Measurements from ENCODE around the gene FAU. TPM values are rescaled to one million over a fixed set of nuclear protein-coding genes. Genes with fewer than 3 reads are reported as not detected.

The FAU gene
- total RNA-seq, 1 experiment from 2014 or later, result 1,073 TPM

DNA sequence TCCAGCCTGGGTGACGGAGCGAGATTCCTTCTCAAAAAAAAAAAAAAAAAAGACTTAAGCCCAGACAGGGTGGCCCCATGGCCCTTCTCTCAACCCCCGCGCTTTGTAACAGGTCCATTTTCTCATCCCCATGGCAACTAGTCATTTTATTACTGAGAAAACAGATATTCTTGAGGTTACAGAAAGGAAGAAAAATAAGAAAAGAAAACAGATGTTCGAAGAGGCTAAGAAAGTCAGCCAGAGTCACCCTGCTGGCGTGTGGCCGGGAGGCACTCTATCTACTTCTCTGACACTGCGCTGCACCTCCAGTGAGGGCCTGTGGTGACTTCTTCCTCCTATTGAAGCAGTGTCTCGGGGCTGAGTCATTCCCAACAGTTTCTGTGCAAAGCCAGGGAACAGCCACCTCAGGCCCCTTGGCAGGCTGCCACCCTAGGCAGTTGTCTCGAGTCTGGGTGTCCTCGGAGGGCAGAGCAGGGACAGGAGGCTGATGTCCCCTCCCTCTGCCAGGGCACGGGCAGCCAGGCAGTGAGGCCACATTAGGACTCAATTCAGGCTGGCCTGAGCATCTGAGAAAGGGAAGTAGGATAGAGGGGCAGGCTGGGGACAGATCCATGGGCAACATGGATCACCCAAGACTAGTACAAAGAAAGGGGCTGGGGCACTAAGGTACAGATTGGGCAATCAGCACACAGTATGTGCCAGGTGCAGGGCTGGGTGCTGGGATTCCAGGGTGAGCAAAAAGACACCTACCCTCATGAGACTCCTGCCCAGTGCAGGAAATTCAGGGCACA, 28.8 kb upstream of the FAU start:
- POLR2A ChIA-PET, result interaction anchor here (1.1 kb wide), 1 partner anchor 29 kb away, joined by 3 read pairs; the partner anchor contains the start of genes FAU and MRPL49
- Histone ChIP-seq H3K4me2 (ENCODE audit: low read length) (peak overlapping the region; percentile 74), H4K20me1 (ENCODE audit: insufficient read depth) (no peaks in the 10 kb centered on the region), H3K27me3 (ENCODE audit: insufficient read depth, low read length) (no peaks in the 10 kb centered on the region), H3K9me3 (ENCODE audit: control insufficient read depth in 1 of 2, insufficient read depth in 1 of 2, low read depth in 1 of 2, low read length in 2 of 2) (peaks cover 0 to 7% of the 10 kb centered on the region in 2 experiments; a peak in 1 of 4 replicates), H3K9ac (ENCODE audit: low read length) (peak overlapping the region; percentile 50), H3K4me3 (replicated peaks in 1 of 2; ENCODE audit: low read depth in 1 of 2, low read length in 2 of 2) (peak overlapping the region; percentile 20 to 29; a peak in 3 of 4 replicates), H3K9me2 (ENCODE audit: insufficient read depth) (no peaks in the 10 kb centered on the region), H3K79me2 (ENCODE audit: insufficient read depth, low read length) (no peaks in the 10 kb centered on the region), H3K36me3 (ENCODE audit: control insufficient read depth in 1 of 2, insufficient read depth in 2 of 2, low read length in 2 of 2) (no peaks in the 10 kb centered on the region), H2AFZ (ENCODE audit: low read depth, low read length, poor library complexity, severe bottlenecking) (peak overlapping the region; percentile 9), H3K27ac (ENCODE audit: low read depth, low read length) (peak overlapping the region; percentile 89), H3K4me1 (ENCODE audit: control insufficient read depth in 1 of 2, insufficient read depth in 2 of 2, low read length in 2 of 2) (peaks cover 15 to 29% of the 10 kb centered on the region in 2 experiments)
- BruUV-seq (replicated peaks), result no TSS peak
- RAD21 ChIA-PET (ENCODE audit: low non-redundant PET in 1 of 2, low total read pairs in 2 of 2, uncharacterized antibody in 2 of 2, unreplicated experiment in 2 of 2), result no interaction called here
- intact Hi-C loops (cut with micrococcal nuclease), result no loop called here
- CTCF ChIA-PET, result no interaction called here
- ATAC-seq (peak; percentile 97), DNase-seq (ENCODE audit: low read depth, low spot score) (peak; percentile 90)
- TF ChIP-seq CBX3 (IDR thresholded peaks at IDR 0.05; ENCODE audit: low read depth) (peak; percentile 94), TCF7L2 (IDR thresholded peaks at IDR 0.05; ENCODE audit: borderline replicate concordance, extremely low read depth, insufficient read depth, insufficient read length) (peak; percentile 25), ELF1 (IDR thresholded peaks at IDR 0.05; ENCODE audit: borderline replicate concordance, low read depth) (no peak), ZBTB33 (IDR thresholded peaks at IDR 0.05; ENCODE audit: extremely low read depth, insufficient replicate concordance, low read length) (peak; percentile 68), ZNF274 (IDR thresholded peaks at IDR 0.05; ENCODE audit: low read depth, low read length) (no peak), CTCF (IDR thresholded peaks at IDR 0.05 in 2 of 3, conservative IDR thresholded peaks at IDR 0.05 in 1 of 3; ENCODE audit: borderline replicate concordance in 1 of 3, insufficient read depth in 1 of 3, low read depth in 2 of 3, low read length in 2 of 3) (no peak), RAD21 (IDR thresholded peaks at IDR 0.05; ENCODE audit: low read depth) (no peak), SP1 (IDR thresholded peaks at IDR 0.05; ENCODE audit: low read depth) (peak; percentile 87), ATF3 (IDR thresholded peaks at IDR 0.05) (no peak), ZFX (IDR thresholded peaks at IDR 0.05) (peak; percentile 21; the same call in 1 of the 2 replicates), EGR1 (IDR thresholded peaks at IDR 0.05; ENCODE audit: low read depth) (no peak), POLR2A (IDR thresholded peaks at IDR 0.05; ENCODE audit: borderline replicate concordance, extremely low read depth, insufficient read depth, insufficient read length) (peak; percentile 33), EZH2 (IDR thresholded peaks at IDR 0.05) (no peak), POLR2AphosphoS5 (IDR thresholded peaks at IDR 0.05; ENCODE audit: low read depth, low read length) (peak; percentile 87), SRF (IDR thresholded peaks at IDR 0.05; ENCODE audit: low read depth) (no peak), YY1 (IDR thresholded peaks at IDR 0.05; ENCODE audit: extremely low read depth, insufficient replicate concordance, low read depth, low read length) (peak; percentile 59), FOSL1 (IDR thresholded peaks at IDR 0.05; ENCODE audit: low read depth) (peak; percentile 80; the same call in 1 of the 2 replicates), CEBPB (IDR thresholded peaks at IDR 0.05; ENCODE audit: low read depth) (peak; percentile 79)
- TF ChIP-seq, protein P1, sequence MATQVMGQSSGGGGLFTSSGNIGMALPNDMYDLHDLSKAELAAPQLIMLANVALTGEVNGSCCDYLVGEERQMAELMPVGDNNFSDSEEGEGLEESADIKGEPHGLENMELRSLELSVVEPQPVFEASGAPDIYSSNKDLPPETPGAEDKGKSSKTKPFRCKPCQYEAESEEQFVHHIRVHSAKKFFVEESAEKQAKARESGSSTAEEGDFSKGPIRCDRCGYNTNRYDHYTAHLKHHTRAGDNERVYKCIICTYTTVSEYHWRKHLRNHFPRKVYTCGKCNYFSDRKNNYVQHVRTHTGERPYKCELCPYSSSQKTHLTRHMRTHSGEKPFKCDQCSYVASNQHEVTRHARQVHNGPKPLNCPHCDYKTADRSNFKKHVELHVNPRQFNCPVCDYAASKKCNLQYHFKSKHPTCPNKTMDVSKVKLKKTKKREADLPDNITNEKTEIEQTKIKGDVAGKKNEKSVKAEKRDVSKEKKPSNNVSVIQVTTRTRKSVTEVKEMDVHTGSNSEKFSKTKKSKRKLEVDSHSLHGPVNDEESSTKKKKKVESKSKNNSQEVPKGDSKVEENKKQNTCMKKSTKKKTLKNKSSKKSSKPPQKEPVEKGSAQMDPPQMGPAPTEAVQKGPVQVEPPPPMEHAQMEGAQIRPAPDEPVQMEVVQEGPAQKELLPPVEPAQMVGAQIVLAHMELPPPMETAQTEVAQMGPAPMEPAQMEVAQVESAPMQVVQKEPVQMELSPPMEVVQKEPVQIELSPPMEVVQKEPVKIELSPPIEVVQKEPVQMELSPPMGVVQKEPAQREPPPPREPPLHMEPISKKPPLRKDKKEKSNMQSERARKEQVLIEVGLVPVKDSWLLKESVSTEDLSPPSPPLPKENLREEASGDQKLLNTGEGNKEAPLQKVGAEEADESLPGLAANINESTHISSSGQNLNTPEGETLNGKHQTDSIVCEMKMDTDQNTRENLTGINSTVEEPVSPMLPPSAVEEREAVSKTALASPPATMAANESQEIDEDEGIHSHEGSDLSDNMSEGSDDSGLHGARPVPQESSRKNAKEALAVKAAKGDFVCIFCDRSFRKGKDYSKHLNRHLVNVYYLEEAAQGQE (IDR thresholded peaks at IDR 0.05; ENCODE audit: low read depth), result no peak

Data from HCT116 (cell line).